GM12873 (cell line): ENCODE data around the gene CAP2.

ENCODE experiments used
- TF ChIP-seq, protein P1 (sequence below): IDR thresholded peaks from 2 replicates; pipeline ENCODE4 v1.5.1; 2012; ENCODE audit warnings: low read depth, mild to moderate bottlenecking, moderate library complexity, low read length, control low read depth; ENCODE audit not compliant: insufficient read depth; ENCODE audit errors: missing control alignments

Gene CAP2

GRCh38 chr6:17448165-17448564 is 54.8 kb downstream of the CAP2 start:
- TF ChIP-seq, protein P1, sequence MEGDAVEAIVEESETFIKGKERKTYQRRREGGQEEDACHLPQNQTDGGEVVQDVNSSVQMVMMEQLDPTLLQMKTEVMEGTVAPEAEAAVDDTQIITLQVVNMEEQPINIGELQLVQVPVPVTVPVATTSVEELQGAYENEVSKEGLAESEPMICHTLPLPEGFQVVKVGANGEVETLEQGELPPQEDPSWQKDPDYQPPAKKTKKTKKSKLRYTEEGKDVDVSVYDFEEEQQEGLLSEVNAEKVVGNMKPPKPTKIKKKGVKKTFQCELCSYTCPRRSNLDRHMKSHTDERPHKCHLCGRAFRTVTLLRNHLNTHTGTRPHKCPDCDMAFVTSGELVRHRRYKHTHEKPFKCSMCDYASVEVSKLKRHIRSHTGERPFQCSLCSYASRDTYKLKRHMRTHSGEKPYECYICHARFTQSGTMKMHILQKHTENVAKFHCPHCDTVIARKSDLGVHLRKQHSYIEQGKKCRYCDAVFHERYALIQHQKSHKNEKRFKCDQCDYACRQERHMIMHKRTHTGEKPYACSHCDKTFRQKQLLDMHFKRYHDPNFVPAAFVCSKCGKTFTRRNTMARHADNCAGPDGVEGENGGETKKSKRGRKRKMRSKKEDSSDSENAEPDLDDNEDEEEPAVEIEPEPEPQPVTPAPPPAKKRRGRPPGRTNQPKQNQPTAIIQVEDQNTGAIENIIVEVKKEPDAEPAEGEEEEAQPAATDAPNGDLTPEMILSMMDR, result no peak

DNA sequence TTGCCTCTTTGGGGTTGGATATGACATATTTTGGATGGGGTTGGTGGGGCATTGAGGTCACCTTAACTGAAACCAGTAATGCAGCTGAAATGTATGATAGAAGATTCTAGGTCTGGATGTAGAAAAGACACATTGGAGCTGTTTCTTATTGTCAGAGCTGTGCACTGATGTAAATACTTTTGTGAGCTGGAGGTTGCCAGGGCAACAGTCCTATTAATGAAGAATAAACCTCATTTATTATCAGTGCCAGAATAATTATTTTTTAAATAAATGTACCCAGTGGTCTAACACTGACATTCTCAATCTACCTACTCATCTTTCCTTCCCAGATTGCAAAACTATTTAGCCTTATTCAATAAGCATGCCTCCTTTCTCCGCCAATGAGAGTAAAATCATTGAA is 57.0 kb downstream of the CAP2 start:
- TF ChIP-seq, protein P1, result no peak

DNA sequence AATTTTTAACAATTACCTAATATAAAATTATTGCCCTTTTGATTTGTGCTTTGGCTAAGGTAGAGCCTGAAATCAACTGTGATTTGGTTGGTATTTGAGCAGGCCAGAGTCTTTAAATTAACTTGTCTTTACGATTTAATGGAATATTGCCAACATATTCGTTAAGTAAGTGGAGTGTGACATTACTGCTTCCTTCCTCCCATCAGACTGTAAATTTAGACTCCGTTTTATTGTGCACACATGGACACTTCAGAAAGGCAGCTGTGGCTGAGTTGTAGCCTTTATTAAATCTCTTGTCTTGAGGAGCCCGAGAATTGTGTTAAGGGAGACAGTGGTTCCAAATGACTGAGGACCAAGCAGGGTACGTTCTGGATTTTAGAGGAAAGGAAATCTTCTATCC is 57.4 kb downstream of the CAP2 start:
- TF ChIP-seq, protein P1, result no peak

DNA sequence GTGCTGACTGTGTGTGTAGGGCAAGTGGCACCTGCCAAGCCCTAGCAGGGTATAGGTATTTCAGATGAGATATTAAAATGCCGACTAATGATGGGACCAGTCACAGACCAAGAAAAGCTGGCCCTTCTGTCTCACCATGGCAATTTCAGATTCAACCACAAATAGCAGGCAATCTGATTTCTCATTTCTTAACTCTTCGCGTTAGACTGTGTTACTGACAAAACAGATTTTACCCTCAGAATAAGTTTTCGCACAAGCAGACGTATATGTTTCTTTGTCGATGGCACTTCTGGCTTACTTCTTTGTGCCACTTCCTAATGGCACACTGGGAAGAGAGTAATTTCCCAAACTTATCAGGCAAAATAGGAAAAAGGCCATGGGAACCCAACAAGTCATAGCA is 58.7 kb downstream of the CAP2 start:
- TF ChIP-seq, protein P1, result no peak

DNA sequence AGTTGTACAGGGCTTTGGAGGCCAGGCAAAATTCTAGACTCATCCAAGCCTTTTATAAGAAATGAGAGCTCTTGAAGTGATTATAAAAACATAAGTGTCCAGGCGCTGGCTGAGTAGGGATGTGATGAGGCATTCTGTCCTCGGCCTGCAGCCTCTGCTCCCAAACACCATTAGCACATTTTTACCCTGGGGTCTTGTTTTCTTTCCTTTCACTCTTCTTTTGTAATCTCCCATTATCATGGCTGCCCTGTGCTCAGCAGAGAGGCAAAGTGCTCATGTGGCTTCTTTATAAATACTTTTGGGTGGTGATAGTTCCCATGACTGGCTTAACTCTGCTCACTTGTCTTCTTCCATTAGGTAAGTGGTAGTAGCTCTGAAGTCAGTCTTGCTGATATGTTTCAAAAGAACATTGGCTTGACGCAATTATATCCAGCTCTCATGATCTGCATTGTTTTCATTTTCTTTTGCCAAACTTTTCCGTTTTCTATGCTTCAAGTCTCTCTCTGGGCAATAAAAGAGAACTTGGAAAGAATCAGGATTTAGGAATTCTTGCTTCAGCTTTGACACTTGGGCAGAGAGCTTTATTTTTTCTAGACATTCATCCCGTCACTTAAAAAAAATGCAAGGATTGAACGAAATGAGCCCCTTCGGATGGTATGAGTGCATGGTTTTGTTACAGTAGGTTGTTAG is 61.1 kb downstream of the CAP2 start:
- TF ChIP-seq, protein P1, result no peak

- TF ChIP-seq, protein P1, result no peak
Measured at GRCh38 chr6:17455919-17456318, 62.5 kb downstream of the CAP2 start.

- TF ChIP-seq, protein P1, result no peak
Measured at GRCh38 chr6:17456711-17457110, 63.3 kb downstream of the CAP2 start.

DNA sequence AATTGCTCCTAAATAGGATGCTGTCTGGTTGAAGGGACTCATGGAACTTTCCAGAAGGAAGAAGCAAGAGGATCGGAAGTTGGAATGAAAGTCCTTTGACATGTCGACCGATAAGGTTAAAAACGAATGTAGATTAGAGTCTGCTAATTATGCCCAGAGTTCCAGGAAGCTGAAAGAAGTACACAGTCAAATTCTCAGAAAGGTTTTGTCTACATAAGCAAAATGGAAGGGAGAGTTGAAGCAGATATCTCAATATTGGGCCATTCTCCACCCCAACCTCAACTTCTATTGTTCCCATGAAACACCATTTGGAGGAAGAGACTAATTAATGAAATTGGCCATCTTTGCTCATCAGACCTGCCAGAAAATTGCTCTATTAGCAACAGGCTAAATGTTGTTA is 64.0 kb downstream of the CAP2 start:
- TF ChIP-seq, protein P1, result no peak
